Mesenchymal stem cell (in vitro differentiated cells and primary cell): ENCODE results near the gene PPIP5K1.
A peak's percentile ranks its signal among the peaks of the same experiment; 100 is the strongest.

Source experiments
- DNase-seq: peaks from one replicate; pipeline ENCODE4 v3.0.0-alpha.2; 2013
- H2AFZ ChIP-seq: one replicate; pipeline ENCODE4 v1.6.1; 2013; ENCODE audit warnings: low read depth, mild to moderate bottlenecking, control low read depth, inconsistent platforms, low read length, moderate library complexity
- H2AK5ac ChIP-seq: 2 replicates; pipeline ENCODE4 v1.6.1; 2013; ENCODE audit warnings: low read length, moderate library complexity, mild to moderate bottlenecking, inconsistent platforms; ENCODE audit not compliant: severe bottlenecking
- H2BK120ac ChIP-seq: one replicate; pipeline ENCODE4 v1.6.1; 2013; ENCODE audit warnings: low read depth, mild to moderate bottlenecking, inconsistent platforms, low read length, moderate library complexity
- H2BK12ac ChIP-seq, 2 experiments: one replicate each; pipeline ENCODE4 v1.6.1; 2013; ENCODE audit warnings: inconsistent platforms in 2 of 2, low read length in 2 of 2, mild to moderate bottlenecking in 2 of 2, moderate library complexity in 2 of 2, control low read depth in 1 of 2
- H2BK15ac ChIP-seq: one replicate; pipeline ENCODE4 v1.6.1; 2013; ENCODE audit warnings: mild to moderate bottlenecking, low read depth, inconsistent platforms; ENCODE audit not compliant: poor library complexity, severe bottlenecking
- H2BK5ac ChIP-seq: 2 replicates; pipeline ENCODE4 v1.6.1; 2013; ENCODE audit warnings: low read depth, mild to moderate bottlenecking, low read length, control low read depth, inconsistent platforms; ENCODE audit not compliant: poor library complexity, severe bottlenecking
- H3K14ac ChIP-seq, 2 experiments: one replicate each; pipeline ENCODE4 v1.6.1; 2013; ENCODE audit warnings: inconsistent platforms in 2 of 2, low read length in 2 of 2, control low read depth in 1 of 2, mild to moderate bottlenecking in 1 of 2, moderate library complexity in 1 of 2
- H3K18ac ChIP-seq, 2 experiments: one replicate each; pipeline ENCODE4 v1.6.1; 2013; ENCODE audit warnings: inconsistent platforms in 2 of 2, low read length in 2 of 2, control low read depth in 1 of 2, low read depth in 1 of 2, mild to moderate bottlenecking in 1 of 2
- H3K23ac ChIP-seq, 2 experiments: one replicate each; pipeline ENCODE4 v1.6.1; 2013; ENCODE audit warnings: inconsistent platforms in 2 of 2, low read length in 2 of 2, mild to moderate bottlenecking in 2 of 2, moderate library complexity in 2 of 2, control low read depth in 1 of 2
- H3K27ac ChIP-seq: 2 replicates; pipeline ENCODE4 v1.5.1; 2013; ENCODE audit warnings: mild to moderate bottlenecking, moderate library complexity, low read length, control low read depth, inconsistent platforms; ENCODE audit not compliant: poor library complexity, severe bottlenecking
- H3K27me3 ChIP-seq, 2 experiments: 2 replicates each; pipeline versions ENCODE4 v1.6.1 to v1.7.0; 2013; ENCODE audit warnings: low read length in 2 of 2, mild to moderate bottlenecking in 2 of 2, moderate library complexity in 2 of 2, control low read depth in 1 of 2, inconsistent platforms in 1 of 2; ENCODE audit not compliant: control insufficient read depth in 1 of 2, insufficient read depth in 1 of 2
- H3K36me3 ChIP-seq, 2 experiments: 2 replicates each; pipeline versions ENCODE4 v1.6.1 to v1.7.0; 2013; ENCODE audit warnings: low read length in 2 of 2, control low read depth in 1 of 2, inconsistent platforms in 1 of 2, low read depth in 1 of 2, mild to moderate bottlenecking in 1 of 2; ENCODE audit not compliant: insufficient read depth in 2 of 2, control insufficient read depth in 1 of 2
- H3K4ac ChIP-seq, 2 experiments: one replicate each; pipeline ENCODE4 v1.6.1; 2013; ENCODE audit warnings: inconsistent platforms in 2 of 2, low read length in 2 of 2, mild to moderate bottlenecking in 2 of 2, moderate library complexity in 2 of 2, control low read depth in 1 of 2, low read depth in 1 of 2
- H3K4me1 ChIP-seq: 2 replicates; pipeline ENCODE4 v1.6.1; 2013; ENCODE audit warnings: low read depth, low read length, control low read depth; ENCODE audit not compliant: control insufficient read depth, insufficient read depth
- H3K4me2 ChIP-seq: 2 replicates; pipeline ENCODE4 v1.6.1; 2013; ENCODE audit warnings: low read length, mild to moderate bottlenecking, inconsistent platforms; ENCODE audit not compliant: poor library complexity, severe bottlenecking
- H3K4me3 ChIP-seq, 2 experiments: 2 replicates each; pipeline versions ENCODE4 v1.5.1 to v1.7.0; 2013; ENCODE audit warnings: low read length in 2 of 2, mild to moderate bottlenecking in 2 of 2, control low read depth in 1 of 2, low read depth in 1 of 2; ENCODE audit not compliant: insufficient read depth in 1 of 2
- H3K79me1 ChIP-seq: replicated peaks from 2 replicates; pipeline ENCODE4 v1.6.1; 2013; ENCODE audit warnings: mild to moderate bottlenecking, control low read depth, low read length, inconsistent platforms; ENCODE audit not compliant: poor library complexity, severe bottlenecking
- H3K9ac ChIP-seq: 2 replicates; pipeline ENCODE4 v1.7.0; 2013; ENCODE audit warnings: mild to moderate bottlenecking, low read length, moderate library complexity
- H3K9me3 ChIP-seq: 2 replicates; pipeline ENCODE4 v1.7.0; 2013; ENCODE audit warnings: mild to moderate bottlenecking, low read length; ENCODE audit not compliant: control insufficient read depth
- H4K8ac ChIP-seq: one replicate; pipeline ENCODE4 v1.6.1; 2013; ENCODE audit warnings: inconsistent platforms, mild to moderate bottlenecking, low read length, moderate library complexity
- H4K91ac ChIP-seq: one replicate; pipeline ENCODE4 v1.6.1; 2013; ENCODE audit warnings: mild to moderate bottlenecking, low read length, inconsistent platforms
- WGBS: methylation state at CpG from one replicate; pipeline ENCODE4 v1.1.7; 2013; ENCODE audit warnings: mixed read lengths; 5-methylcytosine and 5-hydroxymethylcytosine counted together

PPIP5K1 gene

DNA sequence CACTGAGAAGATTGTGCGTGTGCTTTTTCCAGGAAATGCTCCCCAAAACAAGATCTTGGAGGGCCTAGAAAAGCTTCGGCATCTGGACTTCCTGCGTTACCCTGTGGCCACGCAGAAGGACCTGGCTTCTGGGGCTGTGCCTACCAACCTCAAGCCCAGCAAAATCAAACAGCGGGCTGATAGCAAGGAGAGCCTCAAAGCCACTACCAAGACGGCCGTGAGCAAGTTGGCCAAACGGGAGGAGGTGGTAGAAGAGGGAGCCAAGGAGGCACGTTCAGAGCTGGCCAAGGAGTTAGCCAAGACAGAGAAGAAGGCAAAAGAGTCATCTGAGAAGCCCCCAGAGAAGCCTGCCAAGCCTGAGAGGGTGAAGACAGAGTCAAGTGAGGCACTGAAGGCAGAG lies 67.8 kb downstream of the PPIP5K1 start:
- Histone ChIP-seq H4K8ac (no peak overlapping the region), H4K91ac (no peak overlapping the region), H3K9ac (no peak overlapping the region), H3K4me1 (peaks cover 14% of the 10 kb centered on the region), H3K79me1 (peaks cover 31% of the 10 kb centered on the region), H3K27ac (no peak overlapping the region), H2BK5ac (no peak overlapping the region), H3K9me3 (no peaks in the 10 kb centered on the region), H2BK12ac (no peak overlapping the region), H3K4me3 (no peak overlapping the region), H3K4me2 (no peak overlapping the region), H3K36me3 (peaks cover 60 to 75% of the 10 kb centered on the region in 2 experiments), H2AK5ac (no peak overlapping the region), H3K27me3 (no peaks in the 10 kb centered on the region), H2AFZ (no peak overlapping the region), H3K23ac (no peak overlapping the region), H3K4ac (no peak overlapping the region), H2BK120ac (no peak overlapping the region), H3K14ac (no peak overlapping the region), H2BK15ac (no peak overlapping the region), H3K18ac (no peak overlapping the region)
- WGBS: 93% methylated on average over 9 of the region's 9 CpGs
- DNase-seq: no peak

GRCh38 chr15:43521419-43521818 lies 68.6 kb downstream of the PPIP5K1 start:
- H2BK120ac ChIP-seq: no peak overlapping the region
- H3K36me3 ChIP-seq: peaks cover 52 to 67% of the 10 kb centered on the region in 2 experiments
- H2AFZ ChIP-seq: no peak overlapping the region
- no peak overlapping the region for H2BK12ac ChIP-seq
- no peak overlapping the region for H3K4me2 ChIP-seq
- no peak overlapping the region for H3K14ac ChIP-seq
- DNase-seq: no peak
- H3K18ac ChIP-seq: no peak overlapping the region
- no peak overlapping the region for H2BK5ac ChIP-seq
- no peak overlapping the region for H2BK15ac ChIP-seq
- no peak overlapping the region for H4K8ac ChIP-seq
- H3K79me1 ChIP-seq: peaks cover 33% of the 10 kb centered on the region
- H3K23ac ChIP-seq: no peak overlapping the region
- 96% methylated on average over 11 of the region's 11 CpGs for WGBS
- H3K9me3 ChIP-seq: no peaks in the 10 kb centered on the region
- peaks cover 15% of the 10 kb centered on the region for H3K4me1 ChIP-seq
- no peaks in the 10 kb centered on the region for H3K27me3 ChIP-seq
- no peak overlapping the region for H4K91ac ChIP-seq
- H3K4me3 ChIP-seq: peak overlapping the region in 1 of 2 experiments; percentile 9
- no peak overlapping the region for H3K4ac ChIP-seq
- no peak overlapping the region for H2AK5ac ChIP-seq
- no peak overlapping the region for H3K27ac ChIP-seq
- no peak overlapping the region for H3K9ac ChIP-seq

- Histone ChIP-seq H3K27me3 (no peaks in the 10 kb centered on the region), H3K14ac (no peak overlapping the region), H3K18ac (no peak overlapping the region), H3K79me1 (peaks cover 33% of the 10 kb centered on the region), H4K8ac (no peak overlapping the region), H3K9me3 (no peaks in the 10 kb centered on the region), H3K4me3 (no peak overlapping the region), H3K4me1 (peaks cover 21% of the 10 kb centered on the region), H2BK5ac (no peak overlapping the region), H3K4ac (no peak overlapping the region), H2BK12ac (no peak overlapping the region), H2BK15ac (no peak overlapping the region), H3K36me3 (peaks cover 46 to 54% of the 10 kb centered on the region in 2 experiments), H4K91ac (no peak overlapping the region), H2AFZ (no peak overlapping the region), H3K9ac (no peak overlapping the region), H3K23ac (no peak overlapping the region), H2AK5ac (no peak overlapping the region), H3K27ac (no peak overlapping the region), H2BK120ac (no peak overlapping the region), H3K4me2 (no peak overlapping the region)
- 81% methylated on average over 2 of the region's 2 CpGs for WGBS
- DNase-seq: no peak
Measured at GRCh38 chr15:43520138-43520537, 69.9 kb downstream of the PPIP5K1 start.

GRCh38 chr15:43519196-43519595 lies 70.8 kb downstream of the PPIP5K1 start:
- Histone ChIP-seq H3K9me3 (no peaks in the 10 kb centered on the region), H2BK15ac (no peak overlapping the region), H3K27me3 (no peaks in the 10 kb centered on the region), H3K27ac (no peak overlapping the region), H3K23ac (peak overlapping the region in 1 of 2 experiments; percentile 63), H3K14ac (peak overlapping the region in 1 of 2 experiments; percentile 77), H3K4me2 (peak overlapping the region; percentile 90), H2BK120ac (no peak overlapping the region), H3K79me1 (peaks cover 32% of the 10 kb centered on the region), H4K8ac (no peak overlapping the region), H3K36me3 (peaks cover 37 to 45% of the 10 kb centered on the region in 2 experiments), H2BK5ac (no peak overlapping the region), H2AK5ac (no peak overlapping the region), H4K91ac (no peak overlapping the region), H3K4ac (no peak overlapping the region), H3K4me1 (peaks cover 23% of the 10 kb centered on the region), H3K9ac (peak overlapping the region; percentile 96), H2AFZ (no peak overlapping the region), H3K4me3 (peak overlapping the region in 1 of 2 experiments; percentile 99), H2BK12ac (no peak overlapping the region), H3K18ac (no peak overlapping the region)
- DNase-seq: no peak
- WGBS: 87% methylated on average over 2 of the region's 2 CpGs
